ENCODE measurements around the gene CRIM1.

DNA sequence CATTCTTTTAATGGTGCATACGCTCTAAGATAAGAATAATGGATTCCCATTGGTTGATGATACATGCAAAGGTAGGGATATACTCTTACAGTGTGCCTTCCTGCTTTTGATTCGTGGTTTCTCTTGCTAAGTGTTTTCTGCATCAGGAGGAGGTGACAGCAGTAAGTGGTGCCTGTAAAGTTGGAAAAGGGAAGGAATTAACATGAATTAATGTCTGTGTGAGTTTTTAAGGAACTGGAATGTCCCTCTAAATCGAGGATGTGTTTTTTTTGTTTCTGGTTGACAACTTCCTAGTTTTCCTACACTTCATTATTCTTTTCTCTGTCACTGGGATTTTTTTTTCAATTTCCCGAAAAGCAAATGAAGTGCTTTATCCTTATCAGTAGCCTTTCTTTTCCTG, 54.4 kb downstream of the CRIM1 start:
- TF ChIP-seq, protein P1, sequence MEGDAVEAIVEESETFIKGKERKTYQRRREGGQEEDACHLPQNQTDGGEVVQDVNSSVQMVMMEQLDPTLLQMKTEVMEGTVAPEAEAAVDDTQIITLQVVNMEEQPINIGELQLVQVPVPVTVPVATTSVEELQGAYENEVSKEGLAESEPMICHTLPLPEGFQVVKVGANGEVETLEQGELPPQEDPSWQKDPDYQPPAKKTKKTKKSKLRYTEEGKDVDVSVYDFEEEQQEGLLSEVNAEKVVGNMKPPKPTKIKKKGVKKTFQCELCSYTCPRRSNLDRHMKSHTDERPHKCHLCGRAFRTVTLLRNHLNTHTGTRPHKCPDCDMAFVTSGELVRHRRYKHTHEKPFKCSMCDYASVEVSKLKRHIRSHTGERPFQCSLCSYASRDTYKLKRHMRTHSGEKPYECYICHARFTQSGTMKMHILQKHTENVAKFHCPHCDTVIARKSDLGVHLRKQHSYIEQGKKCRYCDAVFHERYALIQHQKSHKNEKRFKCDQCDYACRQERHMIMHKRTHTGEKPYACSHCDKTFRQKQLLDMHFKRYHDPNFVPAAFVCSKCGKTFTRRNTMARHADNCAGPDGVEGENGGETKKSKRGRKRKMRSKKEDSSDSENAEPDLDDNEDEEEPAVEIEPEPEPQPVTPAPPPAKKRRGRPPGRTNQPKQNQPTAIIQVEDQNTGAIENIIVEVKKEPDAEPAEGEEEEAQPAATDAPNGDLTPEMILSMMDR (IDR thresholded peaks at IDR 0.05; ENCODE audit: borderline replicate concordance, extremely low read depth, low read length, poor library complexity, severe bottlenecking): no peak
- no peak for TF ChIP-seq EZH2 (IDR thresholded peaks at IDR 0.05; ENCODE audit: borderline replicate concordance, low read depth, low read length, severe bottlenecking)

Data from DND-41 (cell line).